ENCODE measurements around the gene KCTD2. TPM values are rescaled to one million over a fixed set of nuclear protein-coding genes. Genes with fewer than 3 reads are reported as not detected.
"Not testable (repeated sequence)": the region's sequence is repeated elsewhere in the genome, so short reads cannot be mapped to it uniquely, and the experiment has no call there.

KCTD2 gene
- total and polyA plus RNA-seq, 9 of the 15 experiments (the other 6 are each of a cell fraction or from before 2014, with no cell fraction given), result 1.7 to 32.9 (median 15.8) TPM

- 93% methylated on average over 12 of the region's 12 CpGs for WGBS (ENCODE audit: insufficient coverage, low coverage, missing lambda C conversion rate)
Measured at GRCh38 chr17:75041656-75042280, 5.3 kb upstream of the KCTD2 start.

DNA sequence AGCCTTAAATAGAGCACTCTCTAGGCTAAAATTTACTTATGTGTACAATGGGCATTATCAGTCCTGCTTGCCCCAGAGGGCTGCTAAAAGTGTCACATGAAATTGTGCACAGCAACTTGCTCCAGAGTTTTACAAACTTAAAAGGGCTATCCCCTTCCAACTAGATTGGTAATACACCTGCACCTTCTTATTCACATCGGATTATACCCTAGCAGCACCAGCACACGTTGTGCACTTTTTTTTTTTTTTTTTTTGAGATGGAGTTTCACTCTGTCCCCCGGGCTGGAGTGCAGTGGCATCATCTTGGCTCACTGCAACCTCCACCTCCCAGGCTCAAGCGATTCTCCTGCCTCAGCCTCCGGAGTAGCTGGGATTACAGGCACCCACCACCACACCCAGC is 3.2 kb upstream of the KCTD2 start:
- H3K27me3 ChIP-seq (ENCODE audit: control insufficient read depth in 2 of 2, insufficient read depth in 2 of 2, low read length in 2 of 2); H2AFZ ChIP-seq (ENCODE audit: low read depth, low read length); H3K9ac ChIP-seq (ENCODE audit: insufficient read depth in 1 of 2, low read depth in 2 of 2, low read length in 2 of 2); intact Hi-C loops (cut with micrococcal nuclease); BruUV-seq (replicated peaks); H3K4me2 ChIP-seq (ENCODE audit: insufficient read depth, low read length); H3K9me3 ChIP-seq (replicated peaks; ENCODE audit: control insufficient read depth, insufficient read depth, low read depth, low read length); POLR2A ChIA-PET; in situ Hi-C loops (cut with MboI); H3K27ac ChIP-seq (ENCODE audit: extremely low read depth, low read depth, low read length); H3K9me1 ChIP-seq (ENCODE audit: control insufficient read depth, insufficient read depth, low read length); H3K4me3 ChIP-seq; H4K20me1 ChIP-seq (replicated peaks; ENCODE audit: control insufficient read depth, insufficient read depth, low read length); ATAC-seq; DNase-seq (ENCODE audit: extremely low read depth in 1 of 4, low spot score in 3 of 4); CTCF ChIA-PET (ENCODE audit: low intra/inter-chr PET ratio); FAIRE-seq: not testable (repeated sequence)
- Histone ChIP-seq H3K36me3 (ENCODE audit: control insufficient read depth, insufficient read depth, low read length) (peaks cover 42% of the 10 kb centered on the region), H3K4me1 (replicated peaks in 1 of 2; ENCODE audit: control insufficient read depth in 2 of 2, insufficient read depth in 2 of 2, low read length in 2 of 2) (peaks cover 9 to 15% of the 10 kb centered on the region in 2 experiments), H3K79me2 (ENCODE audit: control insufficient read depth, insufficient read depth, low read length) (peaks cover 37% of the 10 kb centered on the region)
- 67% methylated on average over 3 of the region's 5 CpGs for WGBS (ENCODE audit: insufficient coverage, low coverage, missing lambda C conversion rate)

More at GRCh38 chr17:75041656-75042280, 5.3 kb upstream of the KCTD2 start:
- intact Hi-C loops (cut with micrococcal nuclease), result no loop called here
- ChIA-PET POLR2A (interaction anchor here (0.6 to 2.5 kb wide), 3 partner anchors 113 to 1716 kb away, joined by 3 to 7 read pairs (median 3); partner anchors contain the start of gene JPT1), CTCF (ENCODE audit: low intra/inter-chr PET ratio) (no interaction called here)
- TF ChIP-seq ZNF232 (CRISPR knock-in tag; IDR thresholded peaks at IDR 0.05) (no peak), ZNF165 (CRISPR knock-in tag; IDR thresholded peaks at IDR 0.05; ENCODE audit: borderline replicate concordance) (no peak), TAF7 (tag; IDR thresholded peaks at IDR 0.05) (no peak), ZFP36 (IDR thresholded peaks at IDR 0.05; ENCODE audit: low read depth, low read length, partially characterized antibody) (no peak), SNRNP70 (optimal IDR thresholded peaks at IDR 0.05; ENCODE audit: low read depth, low read length) (no peak), HDAC3 (IDR thresholded peaks at IDR 0.05; ENCODE audit: borderline replicate concordance, partially characterized antibody) (no peak), HNRNPL (IDR thresholded peaks at IDR 0.05; ENCODE audit: low read depth, low read length) (no peak), E4F1 (CRISPR knock-in tag; IDR thresholded peaks at IDR 0.05; ENCODE audit: borderline replicate concordance) (no peak), ARHGAP35 (IDR thresholded peaks at IDR 0.05; ENCODE audit: partially characterized antibody) (no peak)
- TF ChIP-seq, protein P1, sequence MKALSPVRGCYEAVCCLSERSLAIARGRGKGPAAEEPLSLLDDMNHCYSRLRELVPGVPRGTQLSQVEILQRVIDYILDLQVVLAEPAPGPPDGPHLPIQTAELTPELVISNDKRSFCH (CRISPR knock-in tag; IDR thresholded peaks at IDR 0.05), result no peak
- TF ChIP-seq, protein P1 (tag; IDR thresholded peaks at IDR 0.05), result no peak
- DNase-seq (ENCODE audit: extremely low read depth in 1 of 4, low spot score in 3 of 4) (no peak), ATAC-seq (no peak), FAIRE-seq (no peak)
- no peaks in the 10 kb centered on the region for H3K9me3 ChIP-seq (replicated peaks; ENCODE audit: control insufficient read depth, insufficient read depth, low read depth, low read length)
- no peaks in the 10 kb centered on the region for H3K9me1 ChIP-seq (ENCODE audit: control insufficient read depth, insufficient read depth, low read length)
- in situ Hi-C loops (cut with MboI), result no loop called here
- H3K4me1 ChIP-seq (replicated peaks in 1 of 2; ENCODE audit: control insufficient read depth in 2 of 2, insufficient read depth in 2 of 2, low read length in 2 of 2), result peaks cover 6 to 11% of the 10 kb centered on the region in 2 experiments; a peak in 4 of 5 replicates
- peaks cover 49% of the 10 kb centered on the region for H3K36me3 ChIP-seq (ENCODE audit: control insufficient read depth, insufficient read depth, low read length)
- no peaks in the 10 kb centered on the region for H3K27me3 ChIP-seq (ENCODE audit: control insufficient read depth in 2 of 2, insufficient read depth in 2 of 2, low read length in 2 of 2)
- no peak overlapping the region for H3K27ac ChIP-seq (ENCODE audit: extremely low read depth, low read depth, low read length)
- H3K4me3 ChIP-seq, result no peak overlapping the region
- H3K9ac ChIP-seq (ENCODE audit: insufficient read depth in 1 of 2, low read depth in 2 of 2, low read length in 2 of 2), result no peak overlapping the region
- no peaks in the 10 kb centered on the region; the same call in 1 of the 2 replicates for H4K20me1 ChIP-seq (replicated peaks; ENCODE audit: control insufficient read depth, insufficient read depth, low read length)
- no TSS peak for BruUV-seq (replicated peaks)
- no peak overlapping the region for H3K4me2 ChIP-seq (ENCODE audit: insufficient read depth, low read length)
- H3K79me2 ChIP-seq (ENCODE audit: control insufficient read depth, insufficient read depth, low read length), result peaks cover 20% of the 10 kb centered on the region
- H2AFZ ChIP-seq (ENCODE audit: low read depth, low read length), result no peak overlapping the region
